OCI-LY3 (cell line): ENCODE results near the gene RARRES2.

Source experiments
- H2AFZ ChIP-seq: fragments of 200-600, 300-600 bp; shearing (Covaris generic); 2 replicates; pipeline ENCODE4 v1.6.0; 2014; ENCODE audit warnings: antibody characterized with exemption, low read depth, low read length
- H3K27ac ChIP-seq: fragments of 200-600, 300-600 bp; sonication (generic); 2 replicates; pipeline ENCODE4 v1.5.1; 2014; ENCODE audit warnings: mild to moderate bottlenecking, low read length, moderate library complexity, mixed read lengths
- H3K27me3 ChIP-seq: fragments of 200-600, 300-600 bp; sonication (generic); 2 replicates; pipeline ENCODE4 v1.6.1; 2014; ENCODE audit warnings: low read depth, low read length, mixed read lengths
- H3K36me3 ChIP-seq: fragments of 200-600, 300-600 bp; sonication (generic); replicated peaks from 2 replicates; pipeline ENCODE3; 2014; ENCODE audit warnings: low read depth, low read length, mixed read lengths
- H3K4me1 ChIP-seq: fragments of 300-600, 200-600 bp; sonication (generic); 2 replicates; pipeline ENCODE4 v1.6.1; 2014; ENCODE audit warnings: low read length, mixed read lengths
- H3K4me2 ChIP-seq: fragments of 200-600, 300-600 bp; sonication (generic); 2 replicates; pipeline ENCODE4 v1.6.1; 2014; ENCODE audit warnings: low read length, mixed read lengths
- H3K4me3 ChIP-seq: fragments of 300-600, 200-600 bp; sonication (generic); 2 replicates; pipeline ENCODE4 v1.5.1; 2014; ENCODE audit warnings: antibody characterized with exemption, mild to moderate bottlenecking, low read length, moderate library complexity
- H3K79me2 ChIP-seq: fragments of 300-600, 200-600 bp; shearing (Covaris generic); 2 replicates; pipeline ENCODE4 v1.6.1; 2014; ENCODE audit warnings: mild to moderate bottlenecking, low read length, mixed read lengths
- H3K9ac ChIP-seq: fragments of 300-600, 200-600 bp; shearing (Covaris generic); 2 replicates; pipeline ENCODE4 v1.6.0; 2014; ENCODE audit warnings: mild to moderate bottlenecking, low read length, moderate library complexity
- H3K9me3 ChIP-seq: fragments of 200-600, 300-600 bp; shearing (Covaris generic); 2 replicates; pipeline ENCODE4 v1.6.1; 2014; ENCODE audit warnings: low read length, mixed read lengths; ENCODE audit not compliant: insufficient read depth
- H4K20me1 ChIP-seq: fragments of 200-600, 300-600 bp; sonication (generic); 2 replicates; pipeline ENCODE4 v1.6.1; 2016; ENCODE audit warnings: low read length, mixed read lengths; ENCODE audit not compliant: insufficient read depth
- CTCF ChIP-seq: fragments of 200-600, 300-600 bp; sonication (generic); IDR thresholded peaks from 2 replicates; pipeline ENCODE4 v1.5.1; 2014; ENCODE audit warnings: antibody characterized with exemption, low read length, low read depth
- EZH2phosphoT487 ChIP-seq: fragments of 200-600 bp; shearing (Covaris generic); IDR thresholded peaks from 2 replicates; pipeline ENCODE4 v1.6.1; 2018; ENCODE audit warnings: antibody characterized with exemption, mixed run types, low read depth

Gene RARRES2

GRCh38 chr7:150323682-150324372 is 17.6 kb downstream of the RARRES2 start:
- Histone ChIP-seq H3K27ac (peak overlapping the region; percentile 80), H3K36me3 (peaks cover 32% of the 10 kb centered on the region), H2AFZ (peak overlapping the region; percentile 62), H4K20me1 (no peaks in the 10 kb centered on the region), H3K4me3 (peak overlapping the region; percentile 88), H3K79me2 (peaks cover 42% of the 10 kb centered on the region), H3K4me1 (peaks cover 49% of the 10 kb centered on the region), H3K9me3 (no peaks in the 10 kb centered on the region), H3K9ac (peak overlapping the region; percentile 94), H3K27me3 (no peaks in the 10 kb centered on the region), H3K4me2 (peak overlapping the region; percentile 84)
- TF ChIP-seq EZH2phosphoT487, result no peak
- TF ChIP-seq CTCF, result no peak

GRCh38 chr7:150322833-150323681 is 18.4 kb downstream of the RARRES2 start, which contains the start of the genes ACTR3C and LRRC61:
ACTR3C (minus strand) TSS chr7:150323545; CDS start chr7:150295296, 28,249 bp downstream.
LRRC61 (plus strand) TSS chr7:150323355; CDS start chr7:150336862, 13,507 bp downstream.
- Histone ChIP-seq H3K27me3 (no peaks in the 10 kb centered on the region), H3K9ac (peak within 1 kb of the TSS; percentile 94), H3K36me3 (peaks cover 29% of the 10 kb centered on the region), H3K4me1 (peaks cover 57% of the 10 kb centered on the region), H3K27ac (peak within 1 kb of the TSS; percentile 80), H3K4me3 (peak within 1 kb of the TSS; percentile 88), H3K9me3 (no peaks in the 10 kb centered on the region), H3K79me2 (peaks cover 42% of the 10 kb centered on the region), H2AFZ (peak within 1 kb of the TSS; percentile 62), H3K4me2 (peak within 1 kb of the TSS; percentile 84), H4K20me1 (no peaks in the 10 kb centered on the region)
- TF ChIP-seq CTCF (peak; percentile 40), EZH2phosphoT487 (no peak)

DNA sequence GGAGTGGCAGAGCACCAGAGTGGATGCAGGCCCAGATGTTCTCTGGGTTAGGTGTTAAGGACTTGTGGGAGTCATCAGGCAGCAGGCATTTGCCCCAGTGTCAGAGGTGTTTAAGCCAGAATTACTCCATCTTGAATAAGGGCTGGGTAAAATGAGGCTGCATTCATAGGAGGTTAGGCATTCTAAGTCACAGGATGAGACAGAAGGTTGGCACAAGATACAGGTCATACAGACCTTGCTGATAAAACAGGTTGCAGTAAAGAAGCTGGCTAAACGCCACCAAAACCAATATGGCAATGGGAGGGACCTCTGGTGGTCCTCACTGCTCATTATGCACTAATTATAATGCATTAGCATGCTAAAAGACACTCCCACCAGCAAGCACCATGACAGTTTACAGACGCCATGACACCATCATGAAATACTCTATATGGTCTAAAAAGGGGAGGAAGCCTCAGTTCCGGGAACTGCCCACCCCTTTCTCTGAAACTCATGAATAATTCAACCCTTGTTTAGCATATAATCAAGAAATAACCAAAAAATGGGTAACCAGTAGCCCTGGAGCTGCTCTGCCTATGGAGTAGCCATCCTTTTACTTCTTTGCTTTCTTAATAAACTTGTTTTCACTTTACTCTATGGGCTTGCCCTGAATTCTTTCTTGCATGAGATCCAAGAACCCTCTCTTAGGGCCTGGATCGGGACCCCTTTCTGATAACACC is 19.2 kb downstream of the RARRES2 start:
- H3K36me3 ChIP-seq, result peaks cover 32% of the 10 kb centered on the region
- peak overlapping the region; percentile 84 for H3K4me2 ChIP-seq
- peak overlapping the region; percentile 88 for H3K4me3 ChIP-seq
- H3K27me3 ChIP-seq, result no peaks in the 10 kb centered on the region
- H4K20me1 ChIP-seq, result no peaks in the 10 kb centered on the region
- H3K9me3 ChIP-seq, result no peaks in the 10 kb centered on the region
- peak overlapping the region; percentile 94 for H3K9ac ChIP-seq
- TF ChIP-seq EZH2phosphoT487 (no peak), CTCF (no peak)
- H3K27ac ChIP-seq, result peak overlapping the region; percentile 80
- peaks cover 42% of the 10 kb centered on the region for H3K79me2 ChIP-seq
- H2AFZ ChIP-seq, result no peak overlapping the region
- H3K4me1 ChIP-seq, result peaks cover 57% of the 10 kb centered on the region
